DOHH2 (cell line): ENCODE results near the gene CACHD1.

Experiments
- H3F3A ChIP-seq: fragments of 200-600 bp; sonication (generic), shearing (Covaris generic); 2 replicates; pipeline ENCODE4 v1.6.0; 2016; ENCODE audit warnings: antibody characterized with exemption, mild to moderate bottlenecking; ENCODE audit not compliant: control insufficient read depth, insufficient read depth
- H3K27ac ChIP-seq: fragments of 200-600 bp; sonication (generic); 2 replicates; pipeline ENCODE4 v1.5.1; 2014; ENCODE audit warnings: low read depth, mild to moderate bottlenecking, low read length, moderate library complexity
- H3K27me3 ChIP-seq: fragments of 200-600 bp; sonication (generic); 2 replicates; pipeline ENCODE4 v1.6.1; 2014; ENCODE audit warnings: mild to moderate bottlenecking, low read length, mixed read lengths; ENCODE audit not compliant: control insufficient read depth
- H3K36me3 ChIP-seq: fragments of 200-600 bp; sonication (generic); 2 replicates; pipeline ENCODE4 v1.6.1; 2014; ENCODE audit warnings: mild to moderate bottlenecking, low read length, moderate library complexity, mixed read lengths; ENCODE audit not compliant: control insufficient read depth
- H3K4me1 ChIP-seq: fragments of 200-600 bp; sonication (generic); 2 replicates; pipeline ENCODE4 v1.6.1; 2014; ENCODE audit warnings: mild to moderate bottlenecking, low read length, mixed read lengths; ENCODE audit not compliant: control insufficient read depth
- H3K4me2 ChIP-seq: fragments of 200-600 bp; sonication (generic); 2 replicates; pipeline ENCODE4 v1.6.0; 2014; ENCODE audit warnings: mild to moderate bottlenecking, low read length, moderate library complexity
- H3K4me3 ChIP-seq: fragments of 200-600 bp; sonication (generic); 2 replicates; pipeline ENCODE4 v1.5.1; 2014; ENCODE audit warnings: mild to moderate bottlenecking, low read length, mixed read lengths
- H3K79me2 ChIP-seq: fragments of 200-600 bp; sonication (generic); 2 replicates; pipeline ENCODE4 v1.6.1; 2014; ENCODE audit warnings: mild to moderate bottlenecking, low read length, mixed read lengths; ENCODE audit not compliant: control insufficient read depth
- H3K9me2 ChIP-seq: fragments of 200-600 bp; sonication (generic); replicated peaks from 2 replicates; pipeline ENCODE4 v1.6.1; 2014; ENCODE audit warnings: mild to moderate bottlenecking, low read length, mixed read lengths; ENCODE audit not compliant: control insufficient read depth
- H3K9me3 ChIP-seq: fragments of 200-600 bp; sonication (generic); 2 replicates; pipeline ENCODE4 v1.6.1; 2014; ENCODE audit warnings: antibody characterized with exemption, low read length, mixed read lengths; ENCODE audit not compliant: control insufficient read depth, insufficient read depth
- H4K20me1 ChIP-seq: fragments of 200-600 bp; sonication (generic); 2 replicates; pipeline ENCODE4 v1.6.0; 2014; ENCODE audit warnings: low read depth, mild to moderate bottlenecking, antibody characterized with exemption, low read length, moderate library complexity; ENCODE audit not compliant: control insufficient read depth, insufficient read depth
- EZH2phosphoT487 ChIP-seq: fragments of 200-600 bp; sonication (generic); IDR thresholded peaks from 2 replicates; pipeline ENCODE4 v1.6.1; 2017; ENCODE audit warnings: borderline replicate concordance, mild to moderate bottlenecking, antibody characterized with exemption, low read length, moderate library complexity, mixed read lengths
- TF ChIP-seq, protein P1 (sequence below): fragments of 200-600 bp; sonication (generic); IDR thresholded peaks from one replicate; pipeline ENCODE4 v1.5.1; 2014; ENCODE audit warnings: antibody characterized with exemption, mild to moderate bottlenecking, low read depth, low read length; ENCODE audit not compliant: poor library complexity, severe bottlenecking

The CACHD1 gene

GRCh38 chr1:64535938-64536835, 66.3 kb downstream of the CACHD1 start:
- H3K9me3 ChIP-seq = no peaks in the 10 kb centered on the region
- no peaks in the 10 kb centered on the region for H3F3A ChIP-seq
- H3K4me1 ChIP-seq = no peaks in the 10 kb centered on the region
- H4K20me1 ChIP-seq = no peaks in the 10 kb centered on the region
- TF ChIP-seq, protein P1, sequence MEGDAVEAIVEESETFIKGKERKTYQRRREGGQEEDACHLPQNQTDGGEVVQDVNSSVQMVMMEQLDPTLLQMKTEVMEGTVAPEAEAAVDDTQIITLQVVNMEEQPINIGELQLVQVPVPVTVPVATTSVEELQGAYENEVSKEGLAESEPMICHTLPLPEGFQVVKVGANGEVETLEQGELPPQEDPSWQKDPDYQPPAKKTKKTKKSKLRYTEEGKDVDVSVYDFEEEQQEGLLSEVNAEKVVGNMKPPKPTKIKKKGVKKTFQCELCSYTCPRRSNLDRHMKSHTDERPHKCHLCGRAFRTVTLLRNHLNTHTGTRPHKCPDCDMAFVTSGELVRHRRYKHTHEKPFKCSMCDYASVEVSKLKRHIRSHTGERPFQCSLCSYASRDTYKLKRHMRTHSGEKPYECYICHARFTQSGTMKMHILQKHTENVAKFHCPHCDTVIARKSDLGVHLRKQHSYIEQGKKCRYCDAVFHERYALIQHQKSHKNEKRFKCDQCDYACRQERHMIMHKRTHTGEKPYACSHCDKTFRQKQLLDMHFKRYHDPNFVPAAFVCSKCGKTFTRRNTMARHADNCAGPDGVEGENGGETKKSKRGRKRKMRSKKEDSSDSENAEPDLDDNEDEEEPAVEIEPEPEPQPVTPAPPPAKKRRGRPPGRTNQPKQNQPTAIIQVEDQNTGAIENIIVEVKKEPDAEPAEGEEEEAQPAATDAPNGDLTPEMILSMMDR = no peak
- TF ChIP-seq EZH2phosphoT487 = no peak
- H3K4me2 ChIP-seq = no peak overlapping the region
- no peaks in the 10 kb centered on the region for H3K36me3 ChIP-seq
- no peak overlapping the region for H3K4me3 ChIP-seq
- H3K9me2 ChIP-seq = no peaks in the 10 kb centered on the region
- H3K27me3 ChIP-seq = no peaks in the 10 kb centered on the region
- no peak overlapping the region for H3K27ac ChIP-seq
- no peaks in the 10 kb centered on the region for H3K79me2 ChIP-seq

- no peaks in the 10 kb centered on the region for H4K20me1 ChIP-seq
- H3K27ac ChIP-seq = no peak overlapping the region
- no peaks in the 10 kb centered on the region for H3K27me3 ChIP-seq
- H3K4me3 ChIP-seq = no peak overlapping the region
- H3K9me2 ChIP-seq = no peaks in the 10 kb centered on the region
- no peaks in the 10 kb centered on the region for H3K79me2 ChIP-seq
- H3K4me1 ChIP-seq = no peaks in the 10 kb centered on the region
- H3K9me3 ChIP-seq = no peaks in the 10 kb centered on the region
- H3K4me2 ChIP-seq = no peak overlapping the region
- no peaks in the 10 kb centered on the region for H3K36me3 ChIP-seq
- no peak for TF ChIP-seq EZH2phosphoT487
- TF ChIP-seq, protein P1 = no peak
- no peaks in the 10 kb centered on the region for H3F3A ChIP-seq
Observed at GRCh38 chr1:64536836-64537490, 67.0 kb downstream of the CACHD1 start.

DNA sequence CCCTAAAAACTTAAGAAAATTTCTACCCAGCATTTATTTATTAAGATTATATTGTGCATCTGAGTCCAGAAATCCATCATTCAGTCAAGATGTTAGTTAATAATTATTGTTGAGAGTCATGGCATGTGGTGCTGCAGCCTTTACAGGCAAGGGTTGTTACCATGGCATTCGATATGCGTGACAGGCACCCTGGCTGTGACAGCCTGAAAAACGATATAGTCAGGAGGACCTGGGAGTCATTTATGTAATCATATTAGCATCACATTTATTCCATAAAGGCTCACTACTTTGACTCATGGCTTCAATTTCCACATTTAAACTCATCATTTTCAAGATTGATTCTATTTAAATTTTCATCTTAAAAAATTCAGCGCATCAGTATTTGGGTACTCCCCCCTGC, 68.0 kb downstream of the CACHD1 start:
- Histone ChIP-seq H3K36me3 (no peaks in the 10 kb centered on the region), H4K20me1 (no peaks in the 10 kb centered on the region), H3K27me3 (no peaks in the 10 kb centered on the region), H3K9me2 (no peaks in the 10 kb centered on the region), H3K79me2 (no peaks in the 10 kb centered on the region), H3K4me3 (no peak overlapping the region), H3K4me1 (no peaks in the 10 kb centered on the region), H3F3A (no peaks in the 10 kb centered on the region), H3K4me2 (no peak overlapping the region), H3K27ac (no peak overlapping the region), H3K9me3 (no peaks in the 10 kb centered on the region)
- TF ChIP-seq, protein P1 = no peak
- no peak for TF ChIP-seq EZH2phosphoT487
